Endothelial cell of umbilical vein (primary cell): ENCODE data around the gene DNAJC7. TPM values are rescaled to one million over a fixed set of nuclear protein-coding genes. Genes with fewer than 3 reads are reported as not detected.

Experiments
- BruUV-seq: library from RNA; stranded (reverse); fragments of 400-500 nt; replicated peaks from 2 replicates; lab custom pipeline; 2021; lab: Mats Ljungman, UMichigan
- CTCF ChIA-PET: fragments of 300-600, 350-600 bp; sonication (Branson Sonifier 250); formaldehyde crosslinking; loops from one replicate; lab custom pipeline; 2021; ENCODE audit warnings: antibody characterized with exemption, inconsistent platforms; lab: Charles Lee
- POLR2A ChIA-PET: fragments of 300-600, 350-600 bp; sonication (Branson Sonifier 250); formaldehyde crosslinking; loops from one replicate; lab custom pipeline; 2021; ENCODE audit warnings: antibody characterized with exemption, inconsistent platforms; lab: Charles Lee
- DNase-seq: peaks from one replicate; pipeline ENCODE4 v3.0.0-alpha.2; 2011; ENCODE audit warnings: low read depth, low spot score
- FAIRE-seq: peaks from 2 replicates; lab custom pipeline; 2011; peaks lifted over from hg19 to GRCh38; lab: Jason Lieb, UNC
- H2AFZ ChIP-seq: 2 replicates; pipeline ENCODE4 v1.6.0; 2012; ENCODE audit warnings: low read depth, low read length, control low read depth, inconsistent platforms
- H3K27ac ChIP-seq: 2 replicates; pipeline ENCODE4 v1.5.1; 2011; ENCODE audit warnings: low read depth, mild to moderate bottlenecking, control low read depth, low read length, moderate library complexity; ENCODE audit not compliant: insufficient read depth
- H3K27me3 ChIP-seq, 2 experiments: 2 replicates each; pipeline versions ENCODE4 v1.6.0 to v1.6.1; 2011; ENCODE audit warnings: low read length in 2 of 2, mixed read lengths in 1 of 2; ENCODE audit not compliant: control insufficient read depth in 2 of 2, insufficient read depth in 2 of 2
- H3K36me3 ChIP-seq, 2 experiments: 2 replicates in 1 of 2; 3 replicates in 1 of 2; pipeline ENCODE4 v1.5.1; 2011; ENCODE audit warnings: low read length in 2 of 2, mild to moderate bottlenecking in 1 of 2, moderate library complexity in 1 of 2; ENCODE audit not compliant: control insufficient read depth in 2 of 2, insufficient read depth in 2 of 2; ENCODE audit errors: extremely low read depth in 1 of 2
- H3K4me1 ChIP-seq: 3 replicates; pipeline ENCODE4 v1.5.1; 2011; ENCODE audit warnings: mild to moderate bottlenecking, low read length; ENCODE audit not compliant: control insufficient read depth, insufficient read depth; ENCODE audit errors: extremely low read depth
- H3K4me2 ChIP-seq: 2 replicates; pipeline ENCODE4 v1.6.1; 2011; ENCODE audit warnings: low read length, control low read depth, mixed read lengths; ENCODE audit not compliant: insufficient read depth
- H3K4me3 ChIP-seq, 3 experiments: fragments of 200-600 bp in 1 of 3; sonication (generic), shearing (Covaris generic) in 1 of 3; replicated peaks in 1 of 3; 2 replicates each; pipeline ENCODE4 v1.5.1; 2011 to 2016; ENCODE audit warnings: control low read depth in 3 of 3, low read length in 3 of 3, mild to moderate bottlenecking in 2 of 3, inconsistent platforms in 1 of 3, low read depth in 1 of 3, moderate library complexity in 1 of 3; ENCODE audit not compliant: insufficient read depth in 1 of 3
- H3K79me2 ChIP-seq: 2 replicates; pipeline ENCODE4 v1.6.0; 2012; ENCODE audit warnings: low read length, inconsistent platforms; ENCODE audit not compliant: control insufficient read depth, insufficient read depth
- H3K9ac ChIP-seq: replicated peaks from 2 replicates; pipeline ENCODE3; 2011; ENCODE audit warnings: low read length, control low read depth; ENCODE audit not compliant: insufficient read depth; ENCODE audit errors: extremely low read depth
- H3K9me1 ChIP-seq: replicated peaks from 3 replicates; pipeline ENCODE4 v1.6.0; 2011; ENCODE audit warnings: mild to moderate bottlenecking, low read length; ENCODE audit not compliant: control insufficient read depth, insufficient read depth; ENCODE audit errors: extremely low read depth
- H3K9me3 ChIP-seq: replicated peaks from 2 replicates; pipeline ENCODE4 v1.5.1; 2012; ENCODE audit warnings: low read length, inconsistent platforms; ENCODE audit not compliant: control insufficient read depth, insufficient read depth
- H4K20me1 ChIP-seq: replicated peaks from 2 replicates; pipeline ENCODE3; 2011; ENCODE audit warnings: mild to moderate bottlenecking, low read length; ENCODE audit not compliant: control insufficient read depth, insufficient read depth; ENCODE audit errors: extremely low read depth
- EZH2 ChIP-seq: IDR thresholded peaks from 2 replicates; pipeline ENCODE4 v1.6.1; 2012; ENCODE audit warnings: borderline replicate concordance, low read depth, mild to moderate bottlenecking, moderate library complexity, low read length, inconsistent platforms; ENCODE audit not compliant: severe bottlenecking
- FOS ChIP-seq: IDR thresholded peaks from 2 replicates; pipeline ENCODE4 v1.6.1; 2011; ENCODE audit warnings: mild to moderate bottlenecking, low read length, moderate library complexity, borderline replicate concordance; ENCODE audit not compliant: insufficient read depth
- GATA2 ChIP-seq: IDR thresholded peaks from 2 replicates; pipeline ENCODE4 v1.7.0; 2011; ENCODE audit warnings: low read depth, mild to moderate bottlenecking, moderate library complexity, mixed read lengths, low read length; ENCODE audit not compliant: insufficient read length, insufficient read depth
- JUN ChIP-seq: IDR thresholded peaks from 2 replicates; pipeline ENCODE4 v1.6.1; 2011; ENCODE audit warnings: borderline replicate concordance, low read depth; ENCODE audit not compliant: insufficient read length, insufficient read depth
- MAX ChIP-seq: IDR thresholded peaks from 2 replicates; pipeline ENCODE4 v1.6.1; 2011; ENCODE audit not compliant: insufficient read depth, insufficient read length
- MYC ChIP-seq: IDR thresholded peaks from one replicate; pipeline ENCODE4 v1.6.1; 2011; ENCODE audit warnings: mild to moderate bottlenecking, low read depth, low read length
- POLR2A ChIP-seq: IDR thresholded peaks from 2 replicates; pipeline ENCODE4 v1.6.1; 2012; ENCODE audit warnings: low read depth, mild to moderate bottlenecking, control low read depth, low read length
- POLR2AphosphoS5 ChIP-seq: IDR thresholded peaks from 2 replicates; pipeline ENCODE4 v1.6.1; 2012; ENCODE audit warnings: low read depth, mild to moderate bottlenecking, control low read depth, low read length, moderate library complexity; ENCODE audit not compliant: insufficient read depth
- dilution Hi-C: fragments of 300-500 bp; cut with MboI; formaldehyde crosslinking; loops from one replicate; pipeline ENCODE4 v1.15.0; 2019; ENCODE audit warnings: low sequenced_read_pairs; ENCODE audit not compliant: extremely low pct_ligation_motif_present
- intact Hi-C: fragments of 100-400 bp; cut with micrococcal nuclease; formaldehyde crosslinking; loops from one replicate; pipeline ENCODE4 v1.10.0; 2022
- polyA plus RNA-seq, 4 experiments: library from polyadenylated mRNA; depleted of rRNA in 3 of 4; stranded (reverse) in 3 of 4; unstranded in 1 of 4; fragments of >200 nt; gene quantifications; 2 replicates each; pipeline versions ENCODE4 v1.2.1 to v1.2.3, GENCODE V29; 2011 to 2012; ENCODE audit warnings: missing spikeins in 1 of 4
- total RNA-seq: library from RNA; stranded (reverse); gene quantifications from 2 replicates; pipeline ENCODE4 v1.2.3, GENCODE V29; 2021
- TF ChIP-seq, protein P1 (sequence below), 2 donors: IDR thresholded peaks; 1 replicate in 1 of 2; 2 replicates in 1 of 2; pipeline ENCODE4 v1.5.1; 2011; ENCODE audit warnings: low read length in 2 of 2, mild to moderate bottlenecking in 2 of 2, moderate library complexity in 2 of 2, control low read depth in 1 of 2, inconsistent platforms in 1 of 2, low read depth in 1 of 2; ENCODE audit not compliant: insufficient read depth in 1 of 2; ENCODE audit errors: extremely low read depth in 1 of 2

DNAJC7 gene
- total and polyA plus RNA-seq, 2 donors (not counting 3 experiments of a cell fraction or from before 2014, with no cell fraction given), result 19.8 to 111 TPM

- no peaks in the 10 kb centered on the region for H3K27me3 ChIP-seq
- H2AFZ ChIP-seq, result no peak overlapping the region
- peaks cover 2 to 27% of the 10 kb centered on the region in 2 experiments for H3K36me3 ChIP-seq
- peaks cover 18% of the 10 kb centered on the region for H3K4me1 ChIP-seq
- peaks cover 22% of the 10 kb centered on the region for H3K79me2 ChIP-seq
- H3K9me3 ChIP-seq, result no peaks in the 10 kb centered on the region
- FAIRE-seq (no peak), DNase-seq (no peak)
- CTCF ChIA-PET, result interaction anchor here (1.4 kb wide), 1 partner anchor 9 kb away, joined by 3 read pairs; no protein-coding TSS in a partner anchor
- H3K9ac ChIP-seq, result no peak overlapping the region
- TF ChIP-seq JUN, result no peak
- no peak for TF ChIP-seq MYC
- TF ChIP-seq POLR2A, result no peak
- TF ChIP-seq MAX, result no peak
- TF ChIP-seq, protein P1, sequence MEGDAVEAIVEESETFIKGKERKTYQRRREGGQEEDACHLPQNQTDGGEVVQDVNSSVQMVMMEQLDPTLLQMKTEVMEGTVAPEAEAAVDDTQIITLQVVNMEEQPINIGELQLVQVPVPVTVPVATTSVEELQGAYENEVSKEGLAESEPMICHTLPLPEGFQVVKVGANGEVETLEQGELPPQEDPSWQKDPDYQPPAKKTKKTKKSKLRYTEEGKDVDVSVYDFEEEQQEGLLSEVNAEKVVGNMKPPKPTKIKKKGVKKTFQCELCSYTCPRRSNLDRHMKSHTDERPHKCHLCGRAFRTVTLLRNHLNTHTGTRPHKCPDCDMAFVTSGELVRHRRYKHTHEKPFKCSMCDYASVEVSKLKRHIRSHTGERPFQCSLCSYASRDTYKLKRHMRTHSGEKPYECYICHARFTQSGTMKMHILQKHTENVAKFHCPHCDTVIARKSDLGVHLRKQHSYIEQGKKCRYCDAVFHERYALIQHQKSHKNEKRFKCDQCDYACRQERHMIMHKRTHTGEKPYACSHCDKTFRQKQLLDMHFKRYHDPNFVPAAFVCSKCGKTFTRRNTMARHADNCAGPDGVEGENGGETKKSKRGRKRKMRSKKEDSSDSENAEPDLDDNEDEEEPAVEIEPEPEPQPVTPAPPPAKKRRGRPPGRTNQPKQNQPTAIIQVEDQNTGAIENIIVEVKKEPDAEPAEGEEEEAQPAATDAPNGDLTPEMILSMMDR (IDR thresholded peaks at IDR 0.05; ENCODE audit: extremely low read depth in 1 of 2, insufficient read depth in 1 of 2, low read depth in 1 of 2, low read length in 2 of 2), result no peak
- no peak for TF ChIP-seq FOS
- TF ChIP-seq GATA2, result no peak
- TF ChIP-seq POLR2AphosphoS5, result no peak
- no peak for TF ChIP-seq EZH2
- no TSS peak for BruUV-seq
- dilution Hi-C loops (loop anchor here (25.0 kb wide), 1 partner anchor 144 kb away; the partner anchor contains the start of genes DHX58, HSPB9 and KAT2A), intact Hi-C loops (loop anchor here (5.0 kb wide), 1 partner anchor 49 kb away; the partner anchor contains the start of gene DNAJC7)
- no peak overlapping the region for H3K27ac ChIP-seq
- POLR2A ChIA-PET, result no interaction called here
- no peak overlapping the region for H3K4me2 ChIP-seq
- H4K20me1 ChIP-seq, result no peaks in the 10 kb centered on the region
- no peaks in the 10 kb centered on the region for H3K9me1 ChIP-seq
- no peak overlapping the region for H3K4me3 ChIP-seq
These were observed 48.6 kb downstream of the DNAJC7 start for GRCh38 chr17:41968676-41969075.
